Islet of Langerhans (tissue), 1 donor: Measurements from ENCODE around the gene OR51B4.
"Not testable (repeated sequence)": the region's sequence is repeated elsewhere in the genome, so short reads cannot be mapped to it uniquely, and the experiment has no call there.

ENCODE experiments used
- FAIRE-seq: peaks from one replicate; lab custom pipeline; 2011; peaks lifted over from hg19 to GRCh38; lab: Jason Lieb, UNC

OR51B4 gene

GRCh38 chr11:5272395-5273017 is 29.2 kb downstream of the OR51B4 start:
- FAIRE-seq: no peak

DNA sequence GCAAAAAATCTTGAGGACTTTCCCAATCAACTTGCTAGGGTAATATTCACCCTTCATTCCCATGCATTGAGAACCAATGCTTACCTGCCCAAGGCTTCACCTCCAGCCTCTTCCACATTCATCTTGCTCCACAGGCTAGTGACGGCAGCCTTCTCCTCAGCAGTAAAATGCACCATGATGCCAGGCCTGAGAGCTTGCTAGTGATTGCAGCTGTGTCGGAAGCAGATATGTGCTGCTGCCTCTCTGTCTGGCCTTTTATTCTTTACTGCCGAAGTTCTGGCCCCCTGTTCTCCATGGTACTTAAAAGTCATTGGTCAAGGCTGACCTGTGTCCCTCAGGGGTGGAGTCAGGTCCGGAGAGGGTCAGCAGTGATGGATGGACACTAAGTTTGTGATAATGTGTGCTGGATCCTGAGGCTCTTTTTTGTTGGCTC is 32.0 kb downstream of the OR51B4 start, which contains the start of gene HBE1:
TSS of gene HBE1 (minus strand) at position 231 of the 433 bp plus-strand sequence. CDS start at position 176, 55 bp downstream.
- FAIRE-seq: no peak

DNA sequence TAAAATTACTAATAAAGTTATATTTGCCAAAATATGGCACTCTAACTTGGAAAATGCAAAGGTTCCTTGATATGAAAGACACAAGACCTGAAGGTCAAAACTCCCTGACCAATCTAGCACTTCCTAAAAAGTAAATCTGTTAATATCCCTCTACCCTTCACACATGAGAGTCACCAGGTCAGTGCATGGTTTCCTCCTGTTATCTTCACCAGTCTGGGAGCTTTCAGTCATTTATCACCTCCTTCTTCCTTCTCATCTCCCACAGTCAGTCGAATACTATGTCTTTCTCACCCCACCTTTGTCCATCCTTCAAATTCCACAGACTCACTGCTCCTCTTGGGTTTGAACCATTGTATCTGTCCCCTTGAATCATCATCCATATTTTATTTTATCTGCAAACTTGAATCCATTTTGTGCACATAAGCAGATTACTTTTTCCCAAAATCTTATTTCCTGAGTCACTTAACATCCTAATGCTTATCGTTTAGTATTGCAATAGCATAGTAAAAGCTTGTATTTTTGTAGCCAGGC is 34.6 kb downstream of the OR51B4 start:
- FAIRE-seq: no peak

- no peak for FAIRE-seq
Observed at GRCh38 chr11:5266609-5267008, 35.1 kb downstream of the OR51B4 start.

- FAIRE-seq: no peak
Observed at GRCh38 chr11:5265832-5266231, 35.9 kb downstream of the OR51B4 start.

DNA sequence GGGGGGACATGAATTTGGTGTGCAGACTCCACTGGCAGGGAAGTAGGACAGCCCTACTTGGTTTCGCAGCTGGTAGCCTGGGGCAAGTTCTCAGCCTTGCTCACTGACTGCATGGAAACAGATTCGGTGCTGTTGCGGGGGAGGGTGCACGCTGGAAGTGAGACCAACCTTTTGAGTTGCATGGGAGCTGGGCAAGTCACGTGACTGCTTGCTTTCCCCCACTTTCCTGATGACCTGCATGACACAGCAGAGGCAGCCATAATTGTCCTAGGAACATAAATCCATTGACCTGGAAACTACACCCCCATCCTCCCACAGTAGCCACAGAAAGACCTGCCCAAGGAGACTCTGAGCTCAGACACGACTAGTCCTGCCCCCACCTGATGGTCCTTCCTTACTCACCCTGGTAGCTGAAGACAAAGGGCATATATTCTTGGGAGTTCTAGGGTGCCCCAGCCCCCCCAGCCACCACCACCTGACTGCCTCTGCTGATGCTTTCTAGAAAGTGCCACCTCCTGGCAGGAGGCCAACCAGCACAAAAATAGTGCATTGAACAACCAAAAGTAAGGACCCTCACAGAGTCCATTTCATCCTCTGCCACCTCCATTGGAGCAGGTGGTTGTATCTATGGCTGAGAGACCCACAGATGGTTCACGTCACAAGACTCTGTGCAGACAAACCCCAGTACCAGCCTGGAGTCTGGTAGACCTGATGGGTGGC is 43.0 kb downstream of the OR51B4 start:
- FAIRE-seq: no peak

GRCh38 chr11:5257296-5257695 is 44.5 kb downstream of the OR51B4 start:
- FAIRE-seq: no peak

DNA sequence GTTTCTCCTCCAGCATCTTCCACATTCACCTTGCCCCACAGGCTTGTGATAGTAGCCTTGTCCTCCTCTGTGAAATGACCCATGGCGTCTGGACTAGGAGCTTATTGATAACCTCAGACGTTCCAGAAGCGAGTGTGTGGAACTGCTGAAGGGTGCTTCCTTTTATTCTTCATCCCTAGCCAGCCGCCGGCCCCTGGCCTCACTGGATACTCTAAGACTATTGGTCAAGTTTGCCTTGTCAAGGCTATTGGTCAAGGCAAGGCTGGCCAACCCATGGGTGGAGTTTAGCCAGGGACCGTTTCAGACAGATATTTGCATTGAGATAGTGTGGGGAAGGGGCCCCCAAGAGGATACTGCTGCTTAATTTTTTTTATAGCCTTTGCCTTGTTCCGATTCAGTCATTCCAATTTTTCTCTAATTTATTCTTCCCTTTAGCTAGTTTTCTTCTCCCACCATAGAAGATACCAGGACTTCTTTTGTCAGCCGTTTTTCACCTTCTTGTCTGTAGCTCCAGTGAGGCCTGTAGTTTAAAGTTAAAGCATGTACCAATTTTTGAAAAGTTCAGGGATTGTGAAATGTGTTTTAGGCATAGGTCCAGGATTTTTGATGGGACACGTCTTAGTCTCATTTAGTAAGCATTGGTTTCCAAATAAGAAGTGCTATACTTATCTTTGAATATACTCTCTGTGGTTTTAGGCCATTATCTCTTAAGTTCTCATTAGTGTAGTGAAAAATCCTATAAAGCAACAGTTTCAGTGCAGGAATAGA is 46.9 kb downstream of the OR51B4 start, which contains the start of gene HBG2:
TSS of gene HBG2 (minus strand) at position 136 of the 768 bp plus-strand sequence. CDS start at position 83, 53 bp downstream.
- not testable (repeated sequence) for FAIRE-seq

DNA sequence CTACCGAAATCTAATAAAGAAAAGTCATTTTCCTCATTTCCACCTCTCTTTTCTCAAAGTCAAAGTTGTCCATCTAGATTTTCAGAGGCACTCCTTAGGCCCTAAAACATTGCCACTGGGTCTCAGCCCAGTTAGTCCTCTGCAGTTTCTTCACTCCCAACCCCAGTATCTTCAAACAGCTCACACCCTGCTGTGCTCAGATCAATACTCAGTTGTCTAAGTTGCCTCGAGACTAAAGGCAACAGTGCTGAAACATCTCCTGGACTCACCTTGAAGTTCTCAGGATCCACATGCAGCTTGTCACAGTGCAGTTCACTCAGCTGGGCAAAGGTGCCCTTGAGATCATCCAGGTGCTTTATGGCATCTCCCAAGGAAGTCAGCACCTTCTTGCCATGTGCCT is 47.7 kb downstream of the OR51B4 start:
- FAIRE-seq: not testable (repeated sequence)

DNA sequence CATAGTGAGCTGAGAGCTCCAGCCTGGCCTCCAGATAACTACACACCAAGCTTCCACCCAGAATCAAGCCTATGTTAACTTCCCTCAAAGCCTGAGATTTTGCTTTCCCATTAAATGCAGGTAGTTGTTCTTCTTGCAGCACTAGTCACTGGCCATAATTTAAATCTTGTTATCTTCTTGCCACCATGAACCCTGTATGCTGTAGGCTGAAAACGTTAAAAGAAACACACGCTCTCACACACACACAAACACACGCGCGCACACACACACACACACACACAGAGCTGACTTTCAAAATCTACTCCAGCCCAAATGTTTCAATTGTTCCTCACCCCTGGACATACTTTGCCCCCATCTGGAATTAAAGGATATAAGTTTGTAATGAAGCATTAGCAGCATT is 48.3 kb downstream of the OR51B4 start:
- not testable (repeated sequence) for FAIRE-seq

GRCh38 chr11:5252919-5253265 is 48.9 kb downstream of the OR51B4 start:
- FAIRE-seq: no peak

DNA sequence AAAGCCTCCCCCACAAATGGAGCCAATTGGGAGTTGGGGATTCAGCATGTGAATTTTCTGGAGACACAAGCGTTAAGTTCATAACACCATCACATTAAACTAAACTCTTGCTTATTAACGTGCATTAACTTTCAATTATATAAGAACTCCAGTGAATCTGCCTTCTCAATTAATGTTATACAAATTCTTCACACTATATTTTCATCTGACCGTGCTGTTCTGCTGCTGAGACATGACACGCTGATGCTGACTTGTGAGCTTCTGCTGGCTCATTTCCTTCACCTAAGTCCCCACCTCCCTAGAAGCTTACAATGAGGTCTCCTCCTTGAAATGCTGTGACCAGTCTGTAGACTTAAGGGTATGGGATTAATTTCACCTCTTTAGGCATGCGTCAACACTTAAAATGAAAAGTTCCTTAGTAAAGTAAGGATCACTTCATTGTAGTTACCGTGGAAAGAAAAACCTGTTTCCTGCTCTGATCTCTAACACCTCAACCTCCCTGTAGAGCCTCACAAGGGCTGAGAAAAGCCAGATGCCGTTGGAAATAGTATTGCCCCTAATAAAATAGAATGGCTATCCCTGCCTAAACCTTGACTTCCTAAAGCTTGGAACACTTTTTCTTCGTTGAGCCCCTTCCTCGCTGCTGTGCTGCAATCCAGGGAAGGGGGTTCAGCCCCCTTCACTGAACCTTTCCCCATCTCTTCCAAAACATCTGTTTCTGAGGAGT is 49.4 kb downstream of the OR51B4 start:
- no peak for FAIRE-seq

DNA sequence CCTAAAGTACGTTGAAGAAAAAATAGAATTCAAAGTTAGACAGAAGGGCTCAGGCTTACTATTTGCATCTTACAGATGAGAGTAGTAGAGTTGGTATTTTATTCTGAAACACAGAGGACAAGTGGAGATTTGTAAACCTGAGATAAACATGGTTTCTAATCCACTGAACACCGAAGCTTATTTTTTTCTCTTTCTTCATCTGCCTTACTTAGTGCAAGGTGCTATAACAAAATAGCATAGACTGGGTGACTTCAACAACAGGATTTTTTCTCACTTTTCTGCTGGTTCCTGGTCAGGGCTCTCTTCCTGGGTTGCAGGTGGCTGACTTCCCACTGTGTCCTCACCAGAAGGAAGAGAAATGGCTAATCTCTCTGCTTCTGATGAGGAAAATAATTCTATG is 50.0 kb downstream of the OR51B4 start:
- no peak for FAIRE-seq
